ENCODE results near the gene STAMBPL1. TPM values are rescaled to one million over a fixed set of nuclear protein-coding genes. Genes with fewer than 3 reads are reported as not detected.
"Not testable (repeated sequence)": the region's sequence is repeated elsewhere in the genome, so short reads cannot be mapped to it uniquely, and the experiment has no call there.

Gene STAMBPL1
- total RNA-seq, 1 donor: 35.3 TPM

DNA sequence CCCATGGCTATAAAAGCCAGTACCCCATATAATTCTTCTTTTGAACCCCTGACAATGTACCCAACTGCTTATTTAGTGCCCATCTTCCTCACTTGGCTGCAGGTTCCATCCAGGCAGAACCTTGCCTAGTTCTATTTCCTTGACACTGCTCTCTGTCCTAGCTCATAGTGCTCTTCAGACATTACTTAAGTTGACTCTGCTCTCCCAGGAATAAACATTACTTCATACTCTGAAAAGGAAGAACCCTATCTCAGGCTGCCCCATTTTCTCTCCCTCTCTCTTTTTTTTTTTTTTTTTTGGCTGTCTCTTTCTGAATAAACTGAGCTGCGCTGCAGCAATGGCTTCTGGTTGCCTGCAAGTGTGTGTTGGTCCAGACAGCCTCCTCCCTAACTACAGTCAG, 51.5 kb downstream of the STAMBPL1 start:
- no peak overlapping the region for H3K4me3 ChIP-seq (ENCODE audit: low read depth, low read length)
- peak; percentile 29 for DNase-seq (ENCODE audit: low read depth)
- TF ChIP-seq, protein P1, sequence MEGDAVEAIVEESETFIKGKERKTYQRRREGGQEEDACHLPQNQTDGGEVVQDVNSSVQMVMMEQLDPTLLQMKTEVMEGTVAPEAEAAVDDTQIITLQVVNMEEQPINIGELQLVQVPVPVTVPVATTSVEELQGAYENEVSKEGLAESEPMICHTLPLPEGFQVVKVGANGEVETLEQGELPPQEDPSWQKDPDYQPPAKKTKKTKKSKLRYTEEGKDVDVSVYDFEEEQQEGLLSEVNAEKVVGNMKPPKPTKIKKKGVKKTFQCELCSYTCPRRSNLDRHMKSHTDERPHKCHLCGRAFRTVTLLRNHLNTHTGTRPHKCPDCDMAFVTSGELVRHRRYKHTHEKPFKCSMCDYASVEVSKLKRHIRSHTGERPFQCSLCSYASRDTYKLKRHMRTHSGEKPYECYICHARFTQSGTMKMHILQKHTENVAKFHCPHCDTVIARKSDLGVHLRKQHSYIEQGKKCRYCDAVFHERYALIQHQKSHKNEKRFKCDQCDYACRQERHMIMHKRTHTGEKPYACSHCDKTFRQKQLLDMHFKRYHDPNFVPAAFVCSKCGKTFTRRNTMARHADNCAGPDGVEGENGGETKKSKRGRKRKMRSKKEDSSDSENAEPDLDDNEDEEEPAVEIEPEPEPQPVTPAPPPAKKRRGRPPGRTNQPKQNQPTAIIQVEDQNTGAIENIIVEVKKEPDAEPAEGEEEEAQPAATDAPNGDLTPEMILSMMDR (IDR thresholded peaks at IDR 0.05; ENCODE audit: insufficient read depth, low read length): no peak

DNA sequence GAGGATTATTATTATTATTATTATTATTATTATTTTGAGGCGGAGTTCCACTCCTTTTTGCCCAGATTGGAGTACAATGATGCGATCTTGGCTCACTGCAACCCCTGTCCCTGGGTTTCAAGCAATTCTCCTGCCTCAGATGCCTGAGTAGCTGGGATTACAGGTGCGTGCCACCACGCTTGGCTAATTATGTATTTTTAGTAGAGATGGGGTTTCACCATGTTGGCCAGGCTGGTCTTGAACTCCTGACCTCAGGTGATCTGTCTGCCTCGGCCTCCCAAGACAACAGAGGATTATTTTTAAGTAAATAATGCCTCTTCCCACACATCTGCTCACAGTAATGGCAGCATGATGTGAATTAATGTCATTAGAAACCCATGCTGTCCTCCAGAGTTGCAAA, 52.0 kb downstream of the STAMBPL1 start:
- not testable (repeated sequence) for H3K4me3 ChIP-seq (ENCODE audit: low read depth, low read length); DNase-seq (ENCODE audit: low read depth)

- peak; percentile 91 for DNase-seq (ENCODE audit: low read depth)
- TF ChIP-seq, protein P1 (IDR thresholded peaks at IDR 0.05; ENCODE audit: insufficient read depth, low read length): peak; percentile 93
- no peak overlapping the region for H3K4me3 ChIP-seq (ENCODE audit: low read depth, low read length)
Observed at GRCh38 chr10:88932539-88933256, 52.7 kb downstream of the STAMBPL1 start.

DNA sequence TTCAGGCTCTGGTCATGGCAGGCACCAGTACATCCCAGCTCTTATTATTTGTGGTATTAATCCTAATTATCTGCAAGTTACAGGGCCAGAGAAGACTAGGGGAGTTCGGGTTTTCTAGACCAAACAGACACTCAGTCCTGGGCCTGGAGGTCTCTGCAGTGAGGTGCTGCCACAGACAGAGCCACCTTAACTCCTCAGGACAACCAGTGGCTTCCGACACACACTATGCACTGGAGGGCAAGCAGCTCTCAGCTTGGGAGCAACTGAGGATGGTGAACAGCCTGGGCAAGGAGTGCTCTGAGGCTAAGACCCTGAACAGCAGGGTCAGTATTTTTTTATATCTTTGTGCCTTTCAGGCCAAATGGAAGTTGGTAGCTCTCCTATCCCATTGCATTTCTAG, 53.5 kb downstream of the STAMBPL1 start:
- DNase-seq (ENCODE audit: low read depth): no peak
- no peak overlapping the region for H3K4me3 ChIP-seq (ENCODE audit: low read depth, low read length)
- TF ChIP-seq, protein P1 (IDR thresholded peaks at IDR 0.05; ENCODE audit: insufficient read depth, low read length): no peak

DNA sequence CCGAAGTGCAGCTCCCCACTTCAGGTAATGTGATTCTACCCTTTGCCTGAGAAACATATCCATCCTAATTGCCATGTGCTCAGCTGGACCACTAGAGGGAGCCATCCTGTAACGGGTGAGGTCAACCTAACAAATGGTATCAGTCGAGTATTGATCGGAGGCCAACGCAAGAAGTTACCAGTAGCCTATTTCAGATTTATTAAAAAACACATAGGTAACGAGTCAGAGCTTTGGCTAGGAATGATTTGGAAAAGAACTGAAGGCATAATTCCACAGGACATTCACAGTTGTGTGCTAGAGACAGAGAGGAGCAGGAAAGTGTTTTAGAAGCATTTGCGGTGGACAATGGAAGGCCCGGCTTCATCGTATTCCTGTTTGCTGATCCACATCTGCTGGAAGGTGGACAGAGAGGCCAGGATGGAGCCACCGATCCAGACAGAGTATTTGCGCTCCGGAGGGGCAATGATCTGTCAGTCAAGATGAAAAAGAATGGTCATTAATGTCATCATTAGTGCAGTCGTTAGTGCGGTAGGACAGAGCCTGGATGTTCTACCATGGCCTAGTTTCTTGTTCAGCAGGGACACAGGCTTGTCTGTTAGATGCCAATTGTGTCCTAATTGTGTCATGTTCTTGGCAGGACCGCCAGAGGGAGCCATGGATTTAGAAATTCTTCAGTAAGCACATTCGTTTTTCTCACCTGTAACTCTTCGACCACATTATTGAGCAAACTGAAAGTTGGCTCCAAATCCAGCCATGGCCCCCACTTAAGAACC, 55.0 kb downstream of the STAMBPL1 start:
- TF ChIP-seq, protein P1 (IDR thresholded peaks at IDR 0.05; ENCODE audit: insufficient read depth, low read length): peak; percentile 92
- H3K4me3 ChIP-seq (ENCODE audit: low read depth, low read length): no peak overlapping the region
- peak; percentile 90 for DNase-seq (ENCODE audit: low read depth)

GRCh38 chr10:88936656-88937055, 56.6 kb downstream of the STAMBPL1 start:
- no peak overlapping the region for H3K4me3 ChIP-seq (ENCODE audit: low read depth, low read length)
- TF ChIP-seq, protein P1 (IDR thresholded peaks at IDR 0.05; ENCODE audit: insufficient read depth, low read length): no peak
- DNase-seq (ENCODE audit: low read depth): no peak

GRCh38 chr10:88938039-88938438, 58.0 kb downstream of the STAMBPL1 start:
- TF ChIP-seq, protein P1 (IDR thresholded peaks at IDR 0.05; ENCODE audit: insufficient read depth, low read length): no peak
- H3K4me3 ChIP-seq (ENCODE audit: low read depth, low read length): no peak overlapping the region
- no peak for DNase-seq (ENCODE audit: low read depth)

All from fibroblast of the aortic adventitia (primary cell).